K562 (cell line): ENCODE measurements around the gene PTPN13.

Experiments
- CTCF ChIP-seq, 3 experiments: IDR thresholded peaks in 2 of 3; conservative IDR thresholded peaks in 1 of 3; 2 replicates each; pipeline ENCODE4 v1.5.1; 2011 to 2012; ENCODE audit warnings: low read length in 3 of 3, mild to moderate bottlenecking in 3 of 3, control low read depth in 2 of 3, improper control_type of control experiment in 1 of 3, inconsistent platforms in 1 of 3, low read depth in 1 of 3, mixed read lengths in 1 of 3, moderate library complexity in 1 of 3; ENCODE audit not compliant: insufficient read depth in 2 of 3
- DMBX1 ChIP-seq: fragments of 250-450 bp; sonication (Bioruptor Pico); IDR thresholded peaks from 2 replicates; pipeline ENCODE4 v1.8.0; 2022; ENCODE audit warnings: inconsistent platforms, mild to moderate bottlenecking, moderate library complexity, borderline replicate concordance
- EP300 ChIP-seq: IDR thresholded peaks from 2 replicates; pipeline ENCODE4 v1.6.1; 2012; ENCODE audit warnings: low read length, improper control_type of control experiment
- FOXJ3 ChIP-seq: sonication (generic); formaldehyde crosslinking; IDR thresholded peaks from 2 replicates; pipeline ENCODE4 v1.4.0; 2020; ENCODE audit warnings: mild to moderate bottlenecking, missing genetic modification reagents
- MED1 ChIP-seq: sonication (generic); formaldehyde crosslinking; IDR thresholded peaks from 2 replicates; pipeline ENCODE4 v1.8.1; 2023; ENCODE audit warnings: missing genetic modification reagents, borderline replicate concordance
- NELFE ChIP-seq: IDR thresholded peaks from 2 replicates; pipeline ENCODE4 v1.6.1; 2011; ENCODE audit warnings: mild to moderate bottlenecking; ENCODE audit not compliant: insufficient read depth, insufficient read length
- PATZ1 ChIP-seq: fragments of 250-450 bp; sonication (Bioruptor Pico); IDR thresholded peaks from 2 replicates; pipeline ENCODE4 v1.5.0; 2020; ENCODE audit warnings: mild to moderate bottlenecking, borderline replicate concordance
- RAD21 ChIP-seq, 2 experiments: fragments of 250-450 bp in 1 of 2; fragments of 450-650 bp in 1 of 2; sonication (Bioruptor Pico) in 1 of 2; formaldehyde crosslinking in 1 of 2; IDR thresholded peaks in 1 of 2; conservative IDR thresholded peaks in 1 of 2; 2 replicates each; pipeline versions ENCODE4 v1.4.0 to v1.8.0; 2020 to 2022; ENCODE audit warnings: mild to moderate bottlenecking in 2 of 2, moderate library complexity in 1 of 2
- TARDBP ChIP-seq: fragments of 450-650 bp; IDR thresholded peaks from 2 replicates; pipeline ENCODE4 v1.6.1; 2016
- ZBTB40 ChIP-seq, 2 experiments: fragments of 450-650 bp in 1 of 2; sonication (generic) in 1 of 2; formaldehyde crosslinking in 1 of 2; IDR thresholded peaks; 2 replicates each; pipeline versions ENCODE4 v1.7.1 to v1.9.0; 2016 to 2022; ENCODE audit warnings: inconsistent platforms in 1 of 2, mild to moderate bottlenecking in 1 of 2, missing genetic modification reagents in 1 of 2
- ZNF124 ChIP-seq: sonication (generic); formaldehyde crosslinking; IDR thresholded peaks from 2 replicates; pipeline ENCODE4 v1.8.1; 2022; ENCODE audit warnings: missing genetic modification reagents
- ZNF347 ChIP-seq: fragments of 450-650 bp; formaldehyde crosslinking; IDR thresholded peaks from 2 replicates; pipeline ENCODE4 v1.4.0; 2020; ENCODE audit warnings: low read depth, mild to moderate bottlenecking, moderate library complexity

- TF ChIP-seq CTCF (IDR thresholded peaks at IDR 0.05 in 2 of 3, conservative IDR thresholded peaks at IDR 0.05 in 1 of 3; ENCODE audit: insufficient read depth in 2 of 3, low read depth in 1 of 3, low read length in 3 of 3) (no peak), EP300 (no peak), FOXJ3 (no peak), RAD21 (CRISPR knock-in tag; conservative IDR thresholded peaks at IDR 0.05 in 1 of 2, IDR thresholded peaks at IDR 0.05 in 1 of 2) (no peak), MED1 (no peak), DMBX1 (CRISPR knock-in tag) (no peak), NELFE (no peak), ZNF124 (CRISPR knock-in tag) (no peak), ZNF347 (no peak), PATZ1 (CRISPR knock-in tag) (no peak), TARDBP (no peak), ZBTB40 (IDR thresholded peaks at IDR 0.05) (no peak), ZBTB40 (CRISPR knock-in tag; IDR thresholded peaks at IDR 0.05) (no peak)
Observed at GRCh38 chr4:86788826-86789225, 194.7 kb downstream of the PTPN13 start.
